SU-DHL-6 (cell line): ENCODE results near the gene ZDHHC7.

ENCODE experiments used
- CTCF ChIP-seq: fragments of 200-600 bp; sonication (generic); IDR thresholded peaks from one replicate; pipeline ENCODE4 v1.5.1; 2017; ENCODE audit warnings: antibody characterized with exemption, mild to moderate bottlenecking, low read length, moderate library complexity; ENCODE audit not compliant: insufficient read depth, poor library complexity, severe bottlenecking
- EZH2phosphoT487 ChIP-seq: fragments of 200-600 bp; sonication (generic), shearing (Covaris generic); conservative IDR thresholded peaks from 2 replicates; pipeline ENCODE4 v1.6.1; 2018; ENCODE audit warnings: mild to moderate bottlenecking, antibody characterized with exemption, low read length, moderate library complexity, mixed read lengths

DNA sequence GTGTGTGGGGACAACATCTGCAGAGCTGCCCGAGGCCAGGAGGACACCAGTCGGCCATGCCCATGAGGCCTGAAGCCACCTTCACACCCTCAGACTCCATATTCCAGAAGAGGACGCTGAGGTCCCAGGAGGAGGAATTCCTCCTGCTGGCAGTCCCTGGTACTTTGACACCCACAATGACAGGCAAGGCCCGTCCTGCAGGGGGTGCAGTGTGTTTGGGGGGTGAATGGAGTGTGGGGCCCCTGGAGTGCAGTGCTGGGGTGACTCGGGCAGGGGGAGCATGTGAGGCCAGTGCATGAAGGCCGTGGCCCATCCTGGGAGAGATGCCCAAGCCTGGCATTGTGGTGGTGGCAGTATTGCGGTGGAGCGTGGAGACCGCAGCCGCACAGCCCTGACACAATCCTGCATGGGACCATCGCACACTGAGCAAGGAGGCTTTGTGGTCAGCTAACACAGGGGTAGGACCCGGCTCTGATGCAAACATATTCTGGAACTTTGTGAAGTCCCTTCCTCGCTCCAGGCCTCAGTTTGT, 52.2 kb downstream of the ZDHHC7 start:
- TF ChIP-seq EZH2phosphoT487 (no peak), CTCF (no peak)
